Transverse colon (tissue), 3 donors: ENCODE measurements around the gene CBFA2T2.

Source experiments
- POLR2A ChIP-seq: fragments of 450-650 bp; IDR thresholded peaks from one replicate; pipeline ENCODE4 v1.6.1; 2016; ENCODE audit warnings: antibody characterized with exemption, mild to moderate bottlenecking, moderate library complexity
- TF ChIP-seq, protein P1 (sequence below), 5 experiments: fragments of 200-600 bp in 3 of 5; fragments of 450-650 bp in 2 of 5; sonication (generic) in 3 of 5; IDR thresholded peaks; 1 replicate in 2 of 5; 2 replicates in 3 of 5; pipeline ENCODE4 v1.5.1; 2016 to 2017; ENCODE audit warnings: antibody characterized with exemption in 5 of 5, inconsistent platforms in 3 of 5, mild to moderate bottlenecking in 2 of 5, moderate library complexity in 1 of 5

DNA sequence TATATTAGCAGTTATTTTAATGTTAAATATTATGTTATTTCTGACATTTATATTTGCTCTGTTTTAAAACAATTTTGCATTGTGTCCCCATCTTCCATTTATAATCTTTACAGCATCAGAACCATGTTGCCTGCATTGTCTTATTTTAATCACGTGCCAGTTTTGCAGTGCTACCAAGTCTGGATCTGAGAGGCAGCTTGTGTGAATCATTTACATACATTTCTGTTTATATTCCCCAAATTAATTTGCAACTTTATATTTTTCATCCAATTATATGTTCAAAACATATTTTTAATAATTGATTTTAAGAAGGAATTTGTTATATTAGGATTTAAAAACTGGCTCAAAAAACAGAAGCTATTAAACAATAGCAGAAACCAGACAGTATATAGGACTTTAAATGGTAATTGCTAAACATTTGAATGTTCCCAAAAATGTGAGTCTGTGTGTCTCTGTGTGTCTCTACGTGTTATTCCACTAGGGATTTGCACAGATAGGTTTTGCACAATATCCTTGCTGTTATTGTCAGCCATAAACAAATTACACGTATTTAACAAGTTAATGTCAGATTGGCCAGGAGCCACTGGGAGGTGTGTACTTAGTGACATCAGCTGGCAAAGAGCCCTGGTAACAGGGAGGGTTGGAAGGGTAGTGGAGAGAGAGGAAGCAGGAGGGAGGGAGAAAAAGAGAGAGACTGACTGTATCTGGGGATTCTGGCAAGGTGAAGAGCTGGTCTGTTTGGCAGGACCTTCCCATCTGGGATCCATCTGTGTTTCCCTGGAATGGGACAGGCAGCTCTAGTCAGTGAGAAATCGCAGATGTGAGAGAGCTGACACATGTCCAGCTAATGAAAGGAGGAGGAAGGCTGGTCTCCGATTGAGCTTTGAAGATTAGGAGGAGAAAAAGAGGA is 72.1 kb downstream of the CBFA2T2 start:
- TF ChIP-seq POLR2A: no peak
- TF ChIP-seq, protein P1, sequence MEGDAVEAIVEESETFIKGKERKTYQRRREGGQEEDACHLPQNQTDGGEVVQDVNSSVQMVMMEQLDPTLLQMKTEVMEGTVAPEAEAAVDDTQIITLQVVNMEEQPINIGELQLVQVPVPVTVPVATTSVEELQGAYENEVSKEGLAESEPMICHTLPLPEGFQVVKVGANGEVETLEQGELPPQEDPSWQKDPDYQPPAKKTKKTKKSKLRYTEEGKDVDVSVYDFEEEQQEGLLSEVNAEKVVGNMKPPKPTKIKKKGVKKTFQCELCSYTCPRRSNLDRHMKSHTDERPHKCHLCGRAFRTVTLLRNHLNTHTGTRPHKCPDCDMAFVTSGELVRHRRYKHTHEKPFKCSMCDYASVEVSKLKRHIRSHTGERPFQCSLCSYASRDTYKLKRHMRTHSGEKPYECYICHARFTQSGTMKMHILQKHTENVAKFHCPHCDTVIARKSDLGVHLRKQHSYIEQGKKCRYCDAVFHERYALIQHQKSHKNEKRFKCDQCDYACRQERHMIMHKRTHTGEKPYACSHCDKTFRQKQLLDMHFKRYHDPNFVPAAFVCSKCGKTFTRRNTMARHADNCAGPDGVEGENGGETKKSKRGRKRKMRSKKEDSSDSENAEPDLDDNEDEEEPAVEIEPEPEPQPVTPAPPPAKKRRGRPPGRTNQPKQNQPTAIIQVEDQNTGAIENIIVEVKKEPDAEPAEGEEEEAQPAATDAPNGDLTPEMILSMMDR (IDR thresholded peaks at IDR 0.05): peak in 1 of 5 experiments; percentile 43
